Measurements from ENCODE around the gene HHLA2.

HHLA2 gene

DNA sequence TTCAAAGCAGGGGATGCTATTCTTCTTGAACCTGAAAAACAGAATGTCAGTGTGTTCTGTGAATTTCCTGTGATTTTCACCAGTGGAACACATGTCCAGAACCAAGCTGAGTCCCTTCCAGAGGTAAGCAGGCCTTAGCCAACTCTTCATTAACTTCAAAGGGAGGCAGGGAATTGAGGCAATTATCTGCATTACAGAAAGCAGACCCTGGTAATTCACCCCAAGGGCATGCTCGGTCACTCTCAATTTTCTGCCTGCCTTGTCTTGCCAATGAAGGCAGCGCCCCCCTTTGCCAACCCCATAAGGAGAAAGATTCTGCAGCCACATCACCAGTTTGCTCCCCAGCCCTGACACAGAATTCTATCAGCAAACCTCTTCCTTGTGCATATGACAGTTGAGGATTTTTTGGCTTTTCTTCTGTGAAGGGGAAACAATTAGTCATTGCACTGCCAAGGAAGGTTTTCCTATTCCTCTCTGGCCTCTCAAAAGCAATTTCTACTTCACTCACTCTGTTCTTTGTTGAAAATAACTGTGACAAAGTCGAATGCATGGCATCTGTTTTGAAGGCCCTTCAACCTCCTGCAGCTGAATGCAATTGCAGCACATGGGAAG is 85.3 kb downstream of the HHLA2 start:
- no peak overlapping the region for H3K4me3 ChIP-seq (ENCODE audit: low read depth in 1 of 2, low read length in 2 of 2)
- H3K27me3 ChIP-seq (ENCODE audit: control insufficient read depth in 1 of 2, insufficient read depth in 2 of 2, low read length in 2 of 2), result no peaks in the 10 kb centered on the region
- no peaks in the 10 kb centered on the region for H3K4me1 ChIP-seq (ENCODE audit: insufficient read depth, low read length)
- no peak overlapping the region for H3K9ac ChIP-seq (ENCODE audit: low read length)
- no peak overlapping the region for H3K27ac ChIP-seq (ENCODE audit: low read depth, low read length)
- no peaks in the 10 kb centered on the region for H3K36me3 ChIP-seq (ENCODE audit: insufficient read depth, low read length)
- no peaks in the 10 kb centered on the region for H3K9me3 ChIP-seq (ENCODE audit: low read length)

DNA sequence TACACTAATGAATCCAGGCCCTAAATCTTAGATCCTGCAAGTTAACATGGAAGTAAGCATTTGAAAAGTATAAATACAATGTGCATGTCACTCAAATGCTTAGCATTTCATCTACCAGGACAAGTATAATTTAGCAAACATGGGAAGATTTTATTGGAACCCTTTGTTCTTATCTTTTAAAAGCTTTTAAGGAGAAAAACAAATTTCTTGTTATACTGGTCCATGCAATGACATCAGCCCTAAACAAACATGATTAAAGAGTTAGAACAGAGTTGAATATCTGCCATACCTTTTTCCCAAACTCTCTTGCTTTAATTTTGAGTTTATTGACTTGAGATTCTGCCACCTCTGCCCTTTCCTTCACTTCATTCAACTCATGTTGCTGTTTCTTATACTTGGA is 87.0 kb downstream of the HHLA2 start:
- Histone ChIP-seq H3K27ac (ENCODE audit: low read depth, low read length) (no peak overlapping the region), H3K9ac (ENCODE audit: low read length) (no peak overlapping the region), H3K36me3 (ENCODE audit: insufficient read depth, low read length) (no peaks in the 10 kb centered on the region)

DNA sequence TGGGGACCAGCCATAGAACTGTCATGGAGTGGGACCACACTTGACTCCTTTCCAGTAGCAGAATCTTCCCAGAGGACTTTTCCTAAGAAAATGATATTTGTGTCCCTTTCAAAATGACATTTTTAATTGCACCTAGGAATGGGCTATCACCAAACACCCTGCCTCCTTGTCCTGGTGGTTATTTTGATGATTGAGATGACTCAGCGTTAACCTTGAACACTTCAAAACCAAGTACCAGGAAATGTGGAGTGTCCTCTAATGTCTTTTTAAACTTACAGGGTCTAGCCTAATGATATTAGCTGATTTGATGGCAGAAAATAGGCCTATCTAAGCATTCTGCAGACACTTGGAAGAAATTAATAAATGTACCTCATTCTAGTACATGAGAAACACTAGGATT is 90.7 kb downstream of the HHLA2 start:
- Histone ChIP-seq H3K36me3 (ENCODE audit: insufficient read depth, low read length) (no peaks in the 10 kb centered on the region), H3K27me3 (ENCODE audit: control insufficient read depth in 1 of 2, insufficient read depth in 2 of 2, low read length in 2 of 2) (no peaks in the 10 kb centered on the region), H3K4me3 (ENCODE audit: low read depth in 1 of 2, low read length in 2 of 2) (no peak overlapping the region), H3K4me1 (ENCODE audit: insufficient read depth, low read length) (no peaks in the 10 kb centered on the region), H3K9me3 (ENCODE audit: low read length) (no peaks in the 10 kb centered on the region), H3K9ac (ENCODE audit: low read length) (no peak overlapping the region), H3K27ac (ENCODE audit: low read depth, low read length) (no peak overlapping the region)

More for the DNA sequence above, 87.0 kb downstream of the HHLA2 start:
- Histone ChIP-seq H3K4me3 (ENCODE audit: low read depth in 1 of 2, low read length in 2 of 2) (no peak overlapping the region), H3K9me3 (ENCODE audit: low read length) (no peaks in the 10 kb centered on the region), H3K27me3 (ENCODE audit: control insufficient read depth in 1 of 2, insufficient read depth in 2 of 2, low read length in 2 of 2) (no peaks in the 10 kb centered on the region), H3K4me1 (ENCODE audit: insufficient read depth, low read length) (no peaks in the 10 kb centered on the region)

DNA sequence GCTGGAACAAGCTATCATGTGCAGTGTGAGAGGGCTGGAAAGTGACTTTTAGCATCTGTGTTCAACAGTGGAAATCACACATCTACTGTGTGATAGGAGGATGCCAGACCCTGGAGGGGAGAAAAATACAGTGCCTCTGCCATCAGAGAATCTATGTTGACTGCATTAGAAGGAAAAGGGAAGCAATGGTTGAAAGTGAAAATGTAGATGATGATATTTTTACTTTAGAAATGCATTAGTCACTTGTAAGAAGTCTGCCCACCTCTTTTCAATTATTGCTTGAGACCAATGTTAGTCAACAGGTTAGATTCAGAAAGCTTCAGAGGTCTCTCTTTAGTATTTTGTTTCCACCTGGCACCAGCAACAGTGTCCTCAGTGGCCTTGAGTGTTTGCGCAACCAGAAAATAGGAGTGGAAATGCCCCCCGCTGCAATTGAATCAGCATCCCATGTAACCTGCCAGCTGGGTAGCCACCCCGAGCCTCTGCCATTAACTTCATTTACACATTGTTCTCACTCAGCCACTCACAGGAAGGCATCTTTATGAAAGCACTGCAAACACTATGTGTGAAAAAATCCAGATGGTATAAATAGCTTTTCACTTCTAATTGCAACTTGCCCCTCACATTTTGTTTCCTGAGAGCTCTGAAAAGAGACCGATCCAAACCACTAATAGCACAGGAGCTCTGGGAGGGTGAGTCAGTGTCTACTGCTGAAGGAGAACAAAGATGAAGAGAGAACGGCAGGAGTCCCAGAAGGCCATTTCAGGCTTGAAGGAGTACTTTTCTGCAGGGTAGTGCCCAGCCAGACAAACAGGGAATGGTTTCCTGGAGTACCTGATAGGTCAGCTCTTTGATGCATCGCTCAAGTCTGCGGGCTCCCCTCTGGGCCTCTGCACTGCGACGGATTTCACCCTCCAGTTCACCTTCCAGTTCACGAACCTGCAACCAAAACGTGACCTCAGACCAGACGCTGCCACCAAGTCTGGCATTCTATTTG is 92.1 kb downstream of the HHLA2 start:
- Histone ChIP-seq H3K27ac (ENCODE audit: low read depth, low read length) (no peak overlapping the region), H3K9ac (ENCODE audit: low read length) (no peak overlapping the region), H3K9me3 (ENCODE audit: low read length) (no peaks in the 10 kb centered on the region), H3K36me3 (ENCODE audit: insufficient read depth, low read length) (no peaks in the 10 kb centered on the region), H3K4me1 (ENCODE audit: insufficient read depth, low read length) (no peaks in the 10 kb centered on the region), H3K4me3 (ENCODE audit: low read depth in 1 of 2, low read length in 2 of 2) (no peak overlapping the region), H3K27me3 (ENCODE audit: control insufficient read depth in 1 of 2, insufficient read depth in 2 of 2, low read length in 2 of 2) (no peaks in the 10 kb centered on the region)

DNA sequence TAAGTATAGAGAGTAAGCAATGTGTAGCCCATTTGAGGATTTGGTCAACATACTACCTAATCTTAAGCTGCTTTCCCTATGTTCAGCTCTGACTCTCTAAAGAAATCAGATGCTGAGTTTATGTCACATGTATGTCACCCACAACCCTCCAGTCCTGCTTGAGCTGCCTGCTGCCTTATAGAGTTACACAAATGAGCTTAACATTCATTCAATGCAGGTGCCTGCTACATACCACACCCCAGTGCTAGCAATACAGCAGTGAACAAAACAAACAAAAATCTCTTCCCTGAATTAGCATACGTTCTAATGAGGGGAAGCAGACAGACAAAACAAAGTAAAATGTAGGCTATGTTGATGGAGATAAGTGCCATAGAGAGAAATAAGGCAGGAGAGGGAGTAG is 93.0 kb downstream of the HHLA2 start:
- Histone ChIP-seq H3K9me3 (ENCODE audit: low read length) (no peaks in the 10 kb centered on the region), H3K27me3 (ENCODE audit: control insufficient read depth in 1 of 2, insufficient read depth in 2 of 2, low read length in 2 of 2) (no peaks in the 10 kb centered on the region), H3K9ac (ENCODE audit: low read length) (no peak overlapping the region), H3K27ac (ENCODE audit: low read depth, low read length) (no peak overlapping the region), H3K4me3 (ENCODE audit: low read depth in 1 of 2, low read length in 2 of 2) (no peak overlapping the region), H3K4me1 (ENCODE audit: insufficient read depth, low read length) (no peaks in the 10 kb centered on the region), H3K36me3 (ENCODE audit: insufficient read depth, low read length) (no peaks in the 10 kb centered on the region)

DNA sequence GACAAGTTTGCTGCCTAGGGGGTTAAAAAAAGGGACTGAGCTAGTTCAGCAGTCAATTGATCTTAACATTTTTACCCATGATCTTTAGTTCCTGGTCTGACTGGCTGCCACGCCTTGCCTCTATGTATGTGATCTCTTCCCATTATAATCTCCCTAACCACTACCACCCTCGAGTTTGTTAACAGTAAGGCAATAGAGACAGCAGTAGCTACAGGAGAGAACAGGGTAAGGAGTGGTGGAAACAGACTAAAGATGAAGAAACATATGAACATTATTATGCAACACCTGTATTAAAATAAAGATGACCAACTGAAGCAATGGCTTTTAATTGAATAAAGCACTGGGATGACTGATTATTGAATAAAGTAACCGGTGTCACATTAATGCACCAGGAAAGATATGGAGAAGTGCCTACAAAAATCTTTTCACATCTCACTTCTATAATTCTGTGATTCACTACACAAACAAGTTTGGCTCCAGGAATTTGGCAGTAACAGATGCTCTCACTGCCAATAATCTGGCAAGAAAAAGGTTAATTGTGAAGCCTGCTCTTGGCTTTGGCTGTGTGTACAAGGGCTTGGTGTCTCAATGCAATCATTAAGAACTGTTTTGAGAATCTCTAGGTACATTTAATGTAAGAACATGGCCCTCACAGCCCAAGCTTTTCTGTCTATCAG is 95.7 kb downstream of the HHLA2 start:
- Histone ChIP-seq H3K4me3 (ENCODE audit: low read depth in 1 of 2, low read length in 2 of 2) (no peak overlapping the region), H3K9ac (ENCODE audit: low read length) (no peak overlapping the region), H3K27ac (ENCODE audit: low read depth, low read length) (no peak overlapping the region), H3K36me3 (ENCODE audit: insufficient read depth, low read length) (no peaks in the 10 kb centered on the region), H3K4me1 (ENCODE audit: insufficient read depth, low read length) (no peaks in the 10 kb centered on the region), H3K27me3 (ENCODE audit: control insufficient read depth in 1 of 2, insufficient read depth in 2 of 2, low read length in 2 of 2) (no peaks in the 10 kb centered on the region), H3K9me3 (ENCODE audit: low read length) (no peaks in the 10 kb centered on the region)

DNA sequence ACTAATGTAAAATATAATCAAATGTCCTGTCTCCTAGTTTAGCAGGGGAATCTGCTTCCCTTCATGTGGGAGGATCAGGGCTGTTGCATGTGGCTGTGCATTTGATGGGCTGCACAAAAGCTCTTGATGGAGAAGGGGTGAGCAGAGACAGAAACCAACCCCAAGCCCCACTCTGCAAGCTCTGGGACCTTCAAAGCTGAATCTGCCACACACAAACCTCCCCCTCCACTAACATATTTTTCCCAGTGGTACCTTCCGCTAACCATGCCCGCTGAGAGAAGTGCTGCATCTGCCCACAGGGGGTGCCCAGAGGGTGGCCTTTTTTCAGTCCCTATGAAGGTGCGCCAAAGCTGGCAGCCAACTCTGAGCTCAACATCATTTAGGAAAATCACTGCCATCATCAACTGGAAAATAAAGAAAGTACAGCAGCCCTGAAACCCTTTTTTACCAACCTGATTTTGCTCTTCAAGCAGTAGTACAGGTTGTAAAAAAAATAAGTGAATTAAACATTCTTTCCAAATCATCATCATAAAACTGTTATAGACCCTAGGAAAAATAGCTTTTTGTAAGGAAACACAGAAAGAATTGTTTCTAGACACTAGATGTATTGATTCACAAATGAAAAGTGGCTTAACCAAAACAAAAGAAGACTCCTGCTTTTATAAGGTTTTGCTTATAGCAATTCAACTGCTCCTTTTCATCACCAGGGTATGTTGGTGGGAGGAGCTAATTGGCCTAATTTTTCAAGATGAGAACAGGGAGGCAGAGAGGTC is 97.0 kb downstream of the HHLA2 start:
- Histone ChIP-seq H3K27me3 (ENCODE audit: control insufficient read depth in 1 of 2, insufficient read depth in 2 of 2, low read length in 2 of 2) (no peaks in the 10 kb centered on the region), H3K27ac (ENCODE audit: low read depth, low read length) (no peak overlapping the region), H3K4me1 (ENCODE audit: insufficient read depth, low read length) (no peaks in the 10 kb centered on the region), H3K9me3 (ENCODE audit: low read length) (no peaks in the 10 kb centered on the region), H3K36me3 (ENCODE audit: insufficient read depth, low read length) (no peaks in the 10 kb centered on the region), H3K4me3 (ENCODE audit: low read depth in 1 of 2, low read length in 2 of 2) (no peak overlapping the region), H3K9ac (ENCODE audit: low read length) (no peak overlapping the region)

DNA sequence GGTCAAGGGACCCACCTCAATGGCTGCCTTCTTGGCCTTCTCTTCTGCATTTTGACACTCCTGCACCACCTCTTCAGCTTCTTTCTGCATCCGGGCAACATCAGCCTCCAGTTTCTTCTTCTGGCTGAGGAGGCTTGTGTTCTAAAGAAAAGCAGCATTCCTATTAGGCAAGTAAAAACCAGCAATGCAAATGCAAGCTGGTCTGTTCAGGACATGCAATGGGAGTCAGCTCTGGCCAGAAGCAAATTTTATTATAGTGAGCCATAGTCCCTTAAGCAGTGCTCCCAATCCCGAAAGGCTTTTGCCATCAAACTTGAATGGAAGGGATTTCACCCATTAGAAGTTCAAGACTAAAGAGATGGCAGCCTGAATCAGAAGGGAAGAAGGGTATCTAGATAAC is 97.7 kb downstream of the HHLA2 start:
- no peak overlapping the region for H3K27ac ChIP-seq (ENCODE audit: low read depth, low read length)
- H3K36me3 ChIP-seq (ENCODE audit: insufficient read depth, low read length), result no peaks in the 10 kb centered on the region
- no peaks in the 10 kb centered on the region for H3K9me3 ChIP-seq (ENCODE audit: low read length)
- H3K4me1 ChIP-seq (ENCODE audit: insufficient read depth, low read length), result no peaks in the 10 kb centered on the region
- H3K4me3 ChIP-seq (ENCODE audit: low read depth in 1 of 2, low read length in 2 of 2), result no peak overlapping the region
- H3K9ac ChIP-seq (ENCODE audit: low read length), result no peak overlapping the region
- no peaks in the 10 kb centered on the region for H3K27me3 ChIP-seq (ENCODE audit: control insufficient read depth in 1 of 2, insufficient read depth in 2 of 2, low read length in 2 of 2)

DNA sequence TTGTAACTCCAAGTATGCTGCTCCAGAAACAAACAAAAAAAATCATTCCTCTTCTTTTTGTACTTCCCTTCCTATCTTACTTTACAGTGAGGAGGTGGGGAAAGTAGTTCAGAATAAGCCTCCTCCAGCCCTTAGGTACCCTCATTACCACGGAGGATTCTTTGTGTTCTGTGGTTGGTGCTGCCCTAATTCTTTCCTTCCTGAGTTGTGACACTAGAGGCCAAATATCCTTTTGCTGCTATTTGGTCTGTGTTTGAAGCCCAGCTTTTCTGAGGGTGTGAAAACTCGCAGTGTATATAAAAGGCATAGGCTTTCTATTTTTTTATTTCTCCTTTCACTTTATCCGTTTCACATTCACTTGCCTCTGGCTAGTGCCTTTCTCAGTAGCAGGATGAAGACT is 98.2 kb downstream of the HHLA2 start:
- Histone ChIP-seq H3K27ac (ENCODE audit: low read depth, low read length) (no peak overlapping the region), H3K9ac (ENCODE audit: low read length) (no peak overlapping the region), H3K4me1 (ENCODE audit: insufficient read depth, low read length) (no peaks in the 10 kb centered on the region), H3K36me3 (ENCODE audit: insufficient read depth, low read length) (no peaks in the 10 kb centered on the region), H3K4me3 (ENCODE audit: low read depth in 1 of 2, low read length in 2 of 2) (no peak overlapping the region), H3K9me3 (ENCODE audit: low read length) (no peaks in the 10 kb centered on the region), H3K27me3 (ENCODE audit: control insufficient read depth in 1 of 2, insufficient read depth in 2 of 2, low read length in 2 of 2) (no peaks in the 10 kb centered on the region)

DNA sequence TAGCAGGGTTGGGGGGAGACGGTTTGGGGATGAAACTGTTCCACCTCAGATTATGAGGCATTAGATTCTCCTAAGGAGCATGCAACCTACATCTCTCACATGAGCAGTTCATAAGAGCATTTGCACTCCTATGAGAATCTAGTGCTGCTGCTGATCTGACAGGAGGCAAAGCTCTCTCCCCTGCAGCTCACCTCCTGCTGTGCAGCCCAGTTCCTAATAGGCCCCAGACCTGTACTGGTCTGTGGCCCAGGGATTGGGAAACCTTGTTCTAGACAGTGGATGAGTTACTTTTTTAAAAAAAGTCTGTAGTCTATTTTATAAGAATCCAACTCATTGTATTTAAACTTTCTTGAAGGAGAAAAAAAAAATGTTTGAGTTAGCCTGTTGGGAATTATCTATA is 100.0 kb downstream of the HHLA2 start:
- no peak overlapping the region for H3K27ac ChIP-seq (ENCODE audit: low read depth, low read length)
- no peaks in the 10 kb centered on the region for H3K36me3 ChIP-seq (ENCODE audit: insufficient read depth, low read length)
- no peaks in the 10 kb centered on the region for H3K4me1 ChIP-seq (ENCODE audit: insufficient read depth, low read length)
- H3K9me3 ChIP-seq (ENCODE audit: low read length), result no peaks in the 10 kb centered on the region
- H3K27me3 ChIP-seq (ENCODE audit: control insufficient read depth in 1 of 2, insufficient read depth in 2 of 2, low read length in 2 of 2), result no peaks in the 10 kb centered on the region
- H3K9ac ChIP-seq (ENCODE audit: low read length), result no peak overlapping the region
- no peak overlapping the region for H3K4me3 ChIP-seq (ENCODE audit: low read depth in 1 of 2, low read length in 2 of 2)

DNA sequence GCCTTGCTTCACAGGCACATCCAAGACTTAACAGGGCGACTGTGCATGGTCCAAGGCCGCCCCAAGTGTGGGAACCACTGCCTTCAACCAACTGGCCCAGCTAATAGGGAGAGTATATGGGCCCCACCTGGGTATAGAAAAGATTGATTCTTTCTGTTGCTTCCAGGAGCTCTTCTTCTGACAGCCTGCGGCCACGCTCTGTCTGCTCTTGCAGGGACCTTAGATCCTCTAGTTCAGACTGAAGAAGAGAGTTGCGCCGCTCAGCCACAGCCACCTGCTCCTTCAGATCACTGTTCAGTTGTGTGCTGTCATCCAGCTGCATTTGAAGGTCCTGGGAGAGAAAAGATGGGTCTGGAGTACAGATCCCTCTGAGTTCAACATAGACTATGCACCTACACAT is 102.2 kb downstream of the HHLA2 start:
- Histone ChIP-seq H3K4me1 (ENCODE audit: insufficient read depth, low read length) (no peaks in the 10 kb centered on the region), H3K4me3 (ENCODE audit: low read depth in 1 of 2, low read length in 2 of 2) (no peak overlapping the region), H3K27ac (ENCODE audit: low read depth, low read length) (no peak overlapping the region), H3K9me3 (ENCODE audit: low read length) (no peaks in the 10 kb centered on the region), H3K9ac (ENCODE audit: low read length) (no peak overlapping the region), H3K36me3 (ENCODE audit: insufficient read depth, low read length) (no peaks in the 10 kb centered on the region), H3K27me3 (ENCODE audit: control insufficient read depth in 1 of 2, insufficient read depth in 2 of 2, low read length in 2 of 2) (no peaks in the 10 kb centered on the region)
